HEK293 (cell line): ENCODE data around the gene P2RY6.

Source experiments
- CTCF ChIA-PET: fragments of 350-600 bp; formaldehyde crosslinking; extraction: SDS; loops from one replicate; lab custom pipeline; 2021; ENCODE audit warnings: antibody characterized with exemption; lab: Yijun Ruan, JAX
- POLR2A ChIA-PET: fragments of 300-600 bp; formaldehyde crosslinking; extraction: SDS; loops from one replicate; lab custom pipeline; 2020; ENCODE audit warnings: antibody characterized with exemption, inconsistent platforms; lab: Yijun Ruan, JAX
- H3K27ac ChIP-seq: fragments of 200-500 bp; sonication (Bioruptor generic); 2 replicates; pipeline ENCODE4 v1.5.1; 2014; ENCODE audit warnings: low read depth, low read length, control low read depth, inconsistent platforms; ENCODE audit errors: extremely low read depth
- H3K36me3 ChIP-seq, 2 experiments: fragments of 200-500 bp in 1 of 2; sonication (Bioruptor generic) in 1 of 2; 1 replicate in 1 of 2; 2 replicates in 1 of 2; pipeline ENCODE4 v1.5.1; 2014 to 2017; ENCODE audit warnings: inconsistent platforms in 2 of 2, low read length in 2 of 2; ENCODE audit not compliant: control insufficient read depth in 2 of 2, insufficient read depth in 1 of 2
- H3K4me1 ChIP-seq: fragments of 200-500 bp; sonication (Bioruptor generic); 2 replicates; pipeline ENCODE4 v1.5.1; 2014; ENCODE audit warnings: mild to moderate bottlenecking, low read length, inconsistent platforms; ENCODE audit not compliant: control insufficient read depth, insufficient read depth
- H3K4me3 ChIP-seq: 2 replicates; pipeline ENCODE4 v1.5.1; 2011; ENCODE audit warnings: low read depth, mild to moderate bottlenecking, control low read depth, low read length, moderate library complexity
- H3K9me3 ChIP-seq: fragments of 200-500 bp; sonication (Bioruptor generic); 2 replicates; pipeline ENCODE4 v1.5.1; 2014; ENCODE audit warnings: low read depth, low read length, inconsistent platforms; ENCODE audit not compliant: control insufficient read depth, insufficient read depth
- ELK4 ChIP-seq: IDR thresholded peaks from 2 replicates; pipeline ENCODE4 v1.6.1; 2011; ENCODE audit warnings: mild to moderate bottlenecking, low read depth, low read length, borderline replicate concordance
- GFI1B ChIP-seq: fragments of 450-650 bp; formaldehyde crosslinking; IDR thresholded peaks from 2 replicates; pipeline ENCODE4 v1.5.1; 2016; ENCODE audit warnings: missing biosample characterization, missing genetic modification characterization
- GLIS1 ChIP-seq: fragments of 450-650 bp; formaldehyde crosslinking; IDR thresholded peaks from 2 replicates; pipeline ENCODE4 v1.5.1; 2016; ENCODE audit warnings: missing biosample characterization, missing genetic modification characterization
- KLF16 ChIP-seq: fragments of 450-650 bp; formaldehyde crosslinking; IDR thresholded peaks from 2 replicates; pipeline ENCODE4 v1.5.1; 2017; ENCODE audit warnings: missing biosample characterization, missing genetic modification characterization
- KLF8 ChIP-seq: fragments of 450-650 bp; formaldehyde crosslinking; IDR thresholded peaks from 2 replicates; pipeline ENCODE4 v1.5.1; 2016; ENCODE audit warnings: missing biosample characterization, missing genetic modification characterization
- PRDM1 ChIP-seq: fragments of 450-650 bp; formaldehyde crosslinking; IDR thresholded peaks from 2 replicates; pipeline ENCODE4; 2016; ENCODE audit warnings: missing biosample characterization, missing genetic modification characterization
- RBAK ChIP-seq: fragments of 450-650 bp; formaldehyde crosslinking; IDR thresholded peaks from 2 replicates; pipeline ENCODE4 v1.5.1; 2016; ENCODE audit warnings: missing biosample characterization, missing genetic modification characterization
- SP2 ChIP-seq: fragments of 450-650 bp; formaldehyde crosslinking; IDR thresholded peaks from 2 replicates; pipeline ENCODE4 v1.5.1; 2016; ENCODE audit warnings: missing biosample characterization, missing genetic modification characterization
- YY2 ChIP-seq: fragments of 450-650 bp; formaldehyde crosslinking; IDR thresholded peaks from 2 replicates; pipeline ENCODE4 v1.5.1; 2016; ENCODE audit warnings: missing biosample characterization, missing genetic modification characterization
- ZBTB48 ChIP-seq: fragments of 450-650 bp; formaldehyde crosslinking; IDR thresholded peaks from 2 replicates; pipeline ENCODE4 v1.5.1; 2016; ENCODE audit warnings: missing biosample characterization, missing genetic modification characterization
- ZNF138 ChIP-seq: fragments of 450-650 bp; formaldehyde crosslinking; IDR thresholded peaks from 2 replicates; pipeline ENCODE4 v1.5.1; 2016; ENCODE audit warnings: missing biosample characterization, missing genetic modification characterization, borderline replicate concordance
- ZNF214 ChIP-seq: fragments of 450-650 bp; formaldehyde crosslinking; IDR thresholded peaks from 2 replicates; pipeline ENCODE4 v1.5.1; 2017; ENCODE audit warnings: missing biosample characterization, mild to moderate bottlenecking, missing genetic modification characterization, borderline replicate concordance
- ZNF37A ChIP-seq: fragments of 450-650 bp; IDR thresholded peaks from 2 replicates; pipeline ENCODE4 v1.5.1; 2018; ENCODE audit warnings: missing biosample characterization, missing genetic modification characterization
- ZNF394 ChIP-seq: fragments of 450-650 bp; formaldehyde crosslinking; IDR thresholded peaks from 2 replicates; pipeline ENCODE4 v1.5.1; 2016; ENCODE audit warnings: missing biosample characterization, missing genetic modification characterization, mild to moderate bottlenecking, moderate library complexity, borderline replicate concordance
- ZNF549 ChIP-seq: fragments of 450-650 bp; IDR thresholded peaks from 2 replicates; pipeline ENCODE4 v1.5.1; 2018; ENCODE audit warnings: missing biosample characterization, missing genetic modification characterization, mild to moderate bottlenecking, inconsistent platforms, moderate library complexity
- ZNF558 ChIP-seq: fragments of 450-650 bp; formaldehyde crosslinking; IDR thresholded peaks from 2 replicates; pipeline ENCODE4 v1.5.1; 2016; ENCODE audit warnings: missing biosample characterization, missing genetic modification characterization
- ZNF658 ChIP-seq: fragments of 450-650 bp; formaldehyde crosslinking; IDR thresholded peaks from 2 replicates; pipeline ENCODE4; 2016; ENCODE audit warnings: missing biosample characterization, missing genetic modification characterization
- ZNF660 ChIP-seq: fragments of 450-650 bp; IDR thresholded peaks from 2 replicates; pipeline ENCODE4 v1.5.1; 2018; ENCODE audit warnings: missing biosample characterization, mild to moderate bottlenecking, missing genetic modification characterization
- TF ChIP-seq, protein P1 (sequence below): fragments of 450-650 bp; formaldehyde crosslinking; IDR thresholded peaks from 2 replicates; pipeline ENCODE4 v1.5.1; 2016; ENCODE audit warnings: missing biosample characterization, missing genetic modification characterization
- TF ChIP-seq, protein P2 (sequence below): fragments of 450-650 bp; formaldehyde crosslinking; IDR thresholded peaks from 2 replicates; pipeline ENCODE4 v1.5.1; 2016; ENCODE audit warnings: missing biosample characterization, missing genetic modification characterization

The P2RY6 gene

DNA sequence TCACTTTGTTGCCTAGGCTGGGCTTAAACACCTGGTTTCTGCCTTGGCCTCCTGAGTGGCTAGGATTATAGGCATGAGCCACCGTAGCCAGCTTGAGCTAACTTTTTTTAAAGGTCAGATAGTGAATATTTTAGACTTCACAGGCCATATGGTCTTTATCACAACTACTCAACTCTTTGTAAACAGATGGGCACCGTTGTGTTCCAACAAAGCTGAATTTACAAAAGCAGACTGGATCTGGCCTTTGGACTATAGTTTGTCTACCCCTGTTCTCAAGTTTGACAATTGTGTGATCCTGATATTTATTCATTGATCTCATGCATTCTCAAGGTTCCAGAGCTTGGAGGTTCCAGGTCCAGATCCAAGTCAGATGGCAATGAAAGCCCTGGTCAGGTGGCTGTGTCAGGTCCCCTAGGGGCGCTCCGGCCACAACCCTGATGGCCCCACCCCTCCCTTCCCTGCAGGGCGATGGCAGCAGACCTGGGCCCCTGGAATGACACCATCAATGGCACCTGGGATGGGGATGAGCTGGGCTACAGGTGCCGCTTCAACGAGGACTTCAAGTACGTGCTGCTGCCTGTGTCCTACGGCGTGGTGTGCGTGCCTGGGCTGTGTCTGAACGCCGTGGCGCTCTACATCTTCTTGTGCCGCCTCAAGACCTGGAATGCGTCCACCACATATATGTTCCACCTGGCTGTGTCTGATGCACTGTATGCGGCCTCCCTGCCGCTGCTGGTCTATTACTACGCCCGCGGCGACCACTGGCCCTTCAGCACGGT, 38.3 kb upstream of the P2RY6 start:
- no peak overlapping the region for H3K4me3 ChIP-seq
- ChIA-PET CTCF (interaction anchor here (0.8 to 2.1 kb wide), 4 partner anchors 8 to 102 kb away, joined by 4 to 7 read pairs (median 4); no protein-coding TSS in a partner anchor), POLR2A (interaction anchor here (0.5 to 0.7 kb wide), 3 partner anchors 37 to 47 kb away, joined by 3 read pairs; no protein-coding TSS in a partner anchor)
- H3K9me3 ChIP-seq, result no peaks in the 10 kb centered on the region
- no peak overlapping the region for H3K27ac ChIP-seq
- no peaks in the 10 kb centered on the region for H3K36me3 ChIP-seq
- no peaks in the 10 kb centered on the region for H3K4me1 ChIP-seq
- TF ChIP-seq ELK4 (no peak), KLF16 (tag by site-specific recombination) (no peak), ZNF549 (tag by site-specific recombination) (no peak), ZNF660 (no peak), GLIS1 (tag by site-specific recombination) (no peak), SP2 (tag by site-specific recombination) (no peak), KLF8 (tag by site-specific recombination) (no peak), GFI1B (no peak), ZNF138 (tag by site-specific recombination) (no peak), ZNF658 (tag by site-specific recombination) (no peak), ZNF214 (no peak)
- TF ChIP-seq, protein P1, sequence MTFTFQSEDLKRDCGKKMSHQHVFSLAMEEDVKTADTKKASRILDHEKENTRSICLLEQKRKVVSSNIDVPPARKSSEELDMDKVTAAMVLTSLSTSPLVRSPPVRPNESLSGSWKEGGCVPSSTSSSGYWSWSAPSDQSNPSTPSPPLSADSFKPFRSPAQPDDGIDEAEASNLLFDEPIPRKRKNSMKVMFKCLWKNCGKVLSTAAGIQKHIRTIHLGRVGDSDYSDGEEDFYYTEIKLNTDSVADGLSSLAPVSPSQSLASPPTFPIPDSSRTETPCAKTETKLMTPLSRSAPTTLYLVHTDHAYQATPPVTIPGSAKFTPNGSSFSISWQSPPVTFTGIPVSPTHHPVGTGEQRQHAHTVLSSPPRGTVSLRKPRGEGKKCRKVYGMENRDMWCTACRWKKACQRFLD (tag by site-specific recombination), result no peak

DNA sequence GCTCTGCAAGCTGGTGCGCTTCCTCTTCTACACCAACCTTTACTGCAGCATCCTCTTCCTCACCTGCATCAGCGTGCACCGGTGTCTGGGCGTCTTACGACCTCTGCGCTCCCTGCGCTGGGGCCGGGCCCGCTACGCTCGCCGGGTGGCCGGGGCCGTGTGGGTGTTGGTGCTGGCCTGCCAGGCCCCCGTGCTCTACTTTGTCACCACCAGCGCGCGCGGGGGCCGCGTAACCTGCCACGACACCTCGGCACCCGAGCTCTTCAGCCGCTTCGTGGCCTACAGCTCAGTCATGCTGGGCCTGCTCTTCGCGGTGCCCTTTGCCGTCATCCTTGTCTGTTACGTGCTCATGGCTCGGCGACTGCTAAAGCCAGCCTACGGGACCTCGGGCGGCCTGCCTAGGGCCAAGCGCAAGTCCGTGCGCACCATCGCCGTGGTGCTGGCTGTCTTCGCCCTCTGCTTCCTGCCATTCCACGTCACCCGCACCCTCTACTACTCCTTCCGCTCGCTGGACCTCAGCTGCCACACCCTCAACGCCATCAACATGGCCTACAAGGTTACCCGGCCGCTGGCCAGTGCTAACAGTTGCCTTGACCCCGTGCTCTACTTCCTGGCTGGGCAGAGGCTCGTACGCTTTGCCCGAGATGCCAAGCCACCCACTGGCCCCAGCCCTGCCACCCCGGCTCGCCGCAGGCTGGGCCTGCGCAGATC, 37.5 kb upstream of the P2RY6 start:
- POLR2A ChIA-PET, result no interaction called here
- no peaks in the 10 kb centered on the region for H3K36me3 ChIP-seq
- H3K4me3 ChIP-seq, result no peak overlapping the region
- CTCF ChIA-PET, result interaction anchor here (2.1 to 4.0 kb wide), 4 partner anchors 50 to 55 kb away, joined by 7 to 62 read pairs (median 18); no protein-coding TSS in a partner anchor
- no peaks in the 10 kb centered on the region for H3K4me1 ChIP-seq
- TF ChIP-seq ZNF138 (tag by site-specific recombination) (no peak), PRDM1 (no peak)
- TF ChIP-seq, all 188 proteins: peak for 0
- no peaks in the 10 kb centered on the region for H3K9me3 ChIP-seq
- H3K27ac ChIP-seq, result no peak overlapping the region

- H3K4me3 ChIP-seq, result no peak overlapping the region
- CTCF ChIA-PET, result interaction anchor here (0.7 to 4.0 kb wide), 14 partner anchors 10 to 513 kb away, joined by 3 to 62 read pairs (median 4); no protein-coding TSS in a partner anchor
- H3K27ac ChIP-seq, result no peak overlapping the region
- H3K36me3 ChIP-seq, result no peaks in the 10 kb centered on the region
- TF ChIP-seq ZBTB48 (tag by site-specific recombination) (no peak), ZNF394 (tag by site-specific recombination) (no peak), ZNF558 (tag by site-specific recombination) (no peak), ZNF37A (no peak), YY2 (tag by site-specific recombination) (no peak), RBAK (tag by site-specific recombination) (no peak)
- TF ChIP-seq, protein P2, sequence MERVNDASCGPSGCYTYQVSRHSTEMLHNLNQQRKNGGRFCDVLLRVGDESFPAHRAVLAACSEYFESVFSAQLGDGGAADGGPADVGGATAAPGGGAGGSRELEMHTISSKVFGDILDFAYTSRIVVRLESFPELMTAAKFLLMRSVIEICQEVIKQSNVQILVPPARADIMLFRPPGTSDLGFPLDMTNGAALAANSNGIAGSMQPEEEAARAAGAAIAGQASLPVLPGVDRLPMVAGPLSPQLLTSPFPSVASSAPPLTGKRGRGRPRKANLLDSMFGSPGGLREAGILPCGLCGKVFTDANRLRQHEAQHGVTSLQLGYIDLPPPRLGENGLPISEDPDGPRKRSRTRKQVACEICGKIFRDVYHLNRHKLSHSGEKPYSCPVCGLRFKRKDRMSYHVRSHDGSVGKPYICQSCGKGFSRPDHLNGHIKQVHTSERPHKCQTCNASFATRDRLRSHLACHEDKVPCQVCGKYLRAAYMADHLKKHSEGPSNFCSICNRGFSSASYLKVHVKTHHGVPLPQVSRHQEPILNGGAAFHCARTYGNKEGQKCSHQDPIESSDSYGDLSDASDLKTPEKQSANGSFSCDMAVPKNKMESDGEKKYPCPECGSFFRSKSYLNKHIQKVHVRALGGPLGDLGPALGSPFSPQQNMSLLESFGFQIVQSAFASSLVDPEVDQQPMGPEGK (tag by site-specific recombination), result no peak
- H3K9me3 ChIP-seq, result no peaks in the 10 kb centered on the region
- POLR2A ChIA-PET, result no interaction called here
- H3K4me1 ChIP-seq, result no peaks in the 10 kb centered on the region
Observed at GRCh38 chr11:73235236-73235786, 36.8 kb upstream of the P2RY6 start.
